SJSA1 (cell line): ENCODE data around the gene NDUFAF8. TPM values are rescaled to one million over a fixed set of nuclear protein-coding genes. Genes with fewer than 3 reads are reported as not detected.

Experiments used
- DNase-seq, 2 experiments: peaks; one replicate each; pipeline ENCODE4 v3.0.0-alpha.2; 2015 to 2020; ENCODE audit warnings: low spot score in 2 of 2, low read depth in 1 of 2
- H3K27ac ChIP-seq: fragments of 250-450 bp; sonication (Bioruptor Pico); 2 replicates; pipeline ENCODE4 v1.5.1; 2020; ENCODE audit warnings: mild to moderate bottlenecking, moderate library complexity
- H3K27me3 ChIP-seq: fragments of 250-450 bp; sonication (Bioruptor Pico); replicated peaks from 2 replicates; pipeline ENCODE4 v1.5.1; 2020; ENCODE audit warnings: mild to moderate bottlenecking, moderate library complexity
- H3K36me3 ChIP-seq: fragments of 250-450 bp; sonication (Bioruptor Pico); 2 replicates; pipeline ENCODE4 v1.5.1; 2020; ENCODE audit warnings: mild to moderate bottlenecking
- H3K4me1 ChIP-seq: fragments of 250-450 bp; sonication (Bioruptor Pico); replicated peaks from 2 replicates; pipeline ENCODE4 v1.6.1; 2021; ENCODE audit warnings: mild to moderate bottlenecking
- H3K4me3 ChIP-seq: fragments of 250-450 bp; sonication (Bioruptor Pico); 2 replicates; pipeline ENCODE4 v1.5.1; 2020; ENCODE audit warnings: mild to moderate bottlenecking
- H3K9me3 ChIP-seq: fragments of 250-450 bp; sonication (Bioruptor Pico); replicated peaks from 2 replicates; pipeline ENCODE4 v1.5.1; 2020; ENCODE audit warnings: mild to moderate bottlenecking
- total RNA-seq: library from RNA; depleted of rRNA; stranded (reverse); fragments of >200 nt; shearing (Covaris generic); gene quantifications from 2 replicates; pipeline ENCODE4 v1.2.3, GENCODE V29; 2014; rRNA removed

The NDUFAF8 gene, protein sequence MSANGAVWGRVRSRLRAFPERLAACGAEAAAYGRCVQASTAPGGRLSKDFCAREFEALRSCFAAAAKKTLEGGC
- total RNA-seq = 74.0 and 126 TPM in 2 replicates

DNA sequence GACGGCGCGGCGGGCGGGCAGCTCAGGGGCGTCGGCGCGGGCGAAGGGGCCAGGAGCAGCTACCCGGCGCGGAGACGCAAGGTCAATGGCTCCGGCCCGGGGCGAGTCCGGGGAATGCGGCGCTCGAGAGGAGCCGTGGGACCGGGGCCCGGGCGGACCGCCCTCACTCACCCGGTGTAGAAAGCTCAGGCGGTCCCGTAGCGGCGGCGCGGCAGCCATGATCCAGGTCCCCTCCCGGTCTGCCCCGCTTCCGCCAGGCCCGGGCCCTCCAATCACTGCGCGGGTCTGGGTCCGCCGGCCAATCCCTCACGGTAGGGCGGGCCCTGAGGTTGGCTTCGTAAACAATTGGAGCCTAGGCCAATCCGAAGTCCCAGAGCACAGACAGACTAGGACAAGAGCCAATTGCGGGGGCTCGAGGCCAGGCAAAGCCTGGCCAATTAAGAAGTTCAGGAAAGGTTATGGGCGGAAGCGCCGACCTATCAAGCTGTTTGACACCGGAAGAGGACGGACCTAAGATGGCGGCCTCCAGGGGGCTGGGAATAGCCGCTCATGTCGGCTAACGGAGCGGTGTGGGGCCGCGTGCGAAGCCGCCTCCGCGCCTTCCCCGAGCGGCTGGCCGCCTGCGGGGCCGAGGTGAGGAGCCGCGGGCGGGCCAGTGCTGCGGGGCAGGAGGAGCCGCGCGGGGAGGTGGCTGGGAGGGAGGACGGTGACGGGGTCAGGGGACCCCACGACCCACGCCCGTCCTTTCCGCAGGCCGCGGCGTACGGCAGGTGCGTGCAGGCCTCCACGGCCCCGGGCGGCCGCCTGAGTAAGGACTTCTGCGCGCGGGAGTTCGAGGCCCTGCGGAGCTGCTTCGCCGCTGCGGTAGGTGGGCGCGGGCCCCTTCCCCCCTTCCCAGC lies at the start of gene NDUFAF8, which contains the start of gene TEPSIN:
Gene NDUFAF8, plus strand, starts transcription at position 504 of the 899 bp plus-strand sequence. Its CDS starts 46 bp downstream, at position 550.
Gene TEPSIN, minus strand, starts transcription at position 241 of the 899 bp plus-strand sequence. Its CDS starts 22 bp downstream, at position 219.
- H3K4me3 ChIP-seq = peak within 1 kb of the TSS; percentile 95
- H3K27me3 ChIP-seq = no peaks in the 10 kb centered on the region
- peak; percentile 98 to 99 for DNase-seq
- peak within 1 kb of the TSS; percentile 61 for H3K27ac ChIP-seq
- H3K36me3 ChIP-seq = peaks cover 44% of the 10 kb centered on the region
- H3K4me1 ChIP-seq = peaks cover 16% of the 10 kb centered on the region
- H3K9me3 ChIP-seq = no peaks in the 10 kb centered on the region

DNA sequence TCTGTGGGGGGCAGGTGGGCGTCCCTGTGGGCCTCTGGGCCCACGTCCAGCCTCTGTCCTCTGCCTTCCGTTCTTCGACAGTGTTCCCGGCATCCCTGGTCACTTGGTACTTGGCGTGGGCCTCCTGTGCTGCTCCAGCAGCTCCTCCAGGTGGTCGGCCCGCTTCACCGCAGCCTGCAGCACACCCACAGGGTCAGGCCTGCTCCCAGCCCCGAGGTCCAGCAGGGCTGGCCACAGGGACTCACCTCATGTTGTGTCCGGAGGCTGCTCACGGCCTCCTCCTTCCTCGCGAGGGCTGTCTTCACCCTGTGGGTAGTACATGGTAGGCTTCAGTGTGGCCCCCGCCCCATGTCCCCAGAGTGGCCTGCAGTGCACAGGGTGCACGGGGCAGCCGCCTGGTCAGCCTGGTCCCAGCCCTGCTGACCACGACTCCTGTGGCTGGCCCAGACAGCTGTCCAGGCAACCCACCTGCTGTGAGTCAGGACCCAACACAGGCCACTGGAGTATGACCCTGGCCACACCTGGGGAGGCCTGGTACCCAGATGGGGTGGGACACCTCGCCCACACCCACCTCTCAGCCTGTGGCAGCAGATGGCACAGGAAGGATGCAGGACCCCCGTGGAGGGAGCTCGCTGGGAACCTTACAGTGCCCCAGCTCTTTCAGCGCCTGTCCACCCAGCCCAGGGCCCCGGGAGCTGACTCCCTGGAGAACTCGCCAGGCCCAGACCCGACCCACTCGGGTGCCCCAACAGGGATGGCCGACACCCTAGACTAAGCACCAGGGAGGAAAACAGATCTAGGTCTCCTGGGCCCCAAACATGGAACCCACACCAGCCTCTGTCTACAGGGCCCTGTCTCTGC lies 49.2 kb upstream of the NDUFAF8 start:
- no peak overlapping the region for H3K4me3 ChIP-seq
- no peaks in the 10 kb centered on the region; the same call in 1 of the 2 replicates for H3K4me1 ChIP-seq
- H3K9me3 ChIP-seq = no peaks in the 10 kb centered on the region
- no peak for DNase-seq
- no peak overlapping the region for H3K27ac ChIP-seq
- H3K36me3 ChIP-seq = peaks cover 47% of the 10 kb centered on the region
- peaks cover 7% of the 10 kb centered on the region for H3K27me3 ChIP-seq

GRCh38 chr17:81190591-81190990 lies 48.5 kb upstream of the NDUFAF8 start:
- H3K9me3 ChIP-seq = no peaks in the 10 kb centered on the region
- no peaks in the 10 kb centered on the region for H3K27me3 ChIP-seq
- peaks cover 54% of the 10 kb centered on the region for H3K36me3 ChIP-seq
- no peaks in the 10 kb centered on the region; the same call in 1 of the 2 replicates for H3K4me1 ChIP-seq
- no peak overlapping the region for H3K27ac ChIP-seq
- H3K4me3 ChIP-seq = no peak overlapping the region
- no peak for DNase-seq

GRCh38 chr17:81191116-81191515 lies 48.0 kb upstream of the NDUFAF8 start:
- Histone ChIP-seq H3K4me3 (no peak overlapping the region), H3K9me3 (no peaks in the 10 kb centered on the region), H3K27me3 (no peaks in the 10 kb centered on the region), H3K36me3 (peaks cover 59% of the 10 kb centered on the region), H3K27ac (no peak overlapping the region), H3K4me1 (no peaks in the 10 kb centered on the region; the same call in 1 of the 2 replicates)
- no peak for DNase-seq

- H3K4me3 ChIP-seq = no peak overlapping the region
These were observed 47.5 kb upstream of the NDUFAF8 start for GRCh38 chr17:81191646-81192045.

GRCh38 chr17:81192386-81193050 lies 46.6 kb upstream of the NDUFAF8 start:
- Histone ChIP-seq H3K27ac (no peak overlapping the region), H3K36me3 (peaks cover 70% of the 10 kb centered on the region), H3K27me3 (no peaks in the 10 kb centered on the region), H3K9me3 (no peaks in the 10 kb centered on the region), H3K4me1 (no peaks in the 10 kb centered on the region; the same call in 1 of the 2 replicates), H3K4me3 (no peak overlapping the region)
- DNase-seq = no peak

More at GRCh38 chr17:81191646-81192045, 47.5 kb upstream of the NDUFAF8 start:
- Histone ChIP-seq H3K27ac (no peak overlapping the region), H3K9me3 (no peaks in the 10 kb centered on the region), H3K27me3 (no peaks in the 10 kb centered on the region), H3K4me1 (no peaks in the 10 kb centered on the region; the same call in 1 of the 2 replicates), H3K36me3 (peaks cover 64% of the 10 kb centered on the region)
- DNase-seq = no peak

DNA sequence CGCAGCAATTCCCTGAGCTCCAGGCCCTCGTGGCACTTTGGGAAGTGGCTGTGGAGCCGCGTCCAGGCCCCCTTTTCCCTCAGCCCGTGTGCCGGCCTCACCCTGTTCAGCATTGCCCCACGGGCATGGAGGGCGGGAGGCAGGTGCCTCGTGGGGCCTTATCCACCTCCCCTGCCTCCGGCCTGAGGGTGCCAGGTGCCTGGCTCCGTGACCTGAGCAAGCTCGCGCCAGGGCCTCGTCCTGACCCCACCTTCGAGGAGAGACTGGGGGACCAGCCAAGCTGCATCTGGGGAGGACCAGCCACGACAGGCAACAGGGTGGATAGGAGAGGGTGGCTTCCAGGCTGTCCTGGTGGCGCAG lies 46.1 kb upstream of the NDUFAF8 start:
- no peaks in the 10 kb centered on the region; the same call in 1 of the 2 replicates for H3K4me1 ChIP-seq
- no peak overlapping the region for H3K27ac ChIP-seq
- no peaks in the 10 kb centered on the region for H3K9me3 ChIP-seq
- peaks cover 75% of the 10 kb centered on the region for H3K36me3 ChIP-seq
- no peak overlapping the region for H3K4me3 ChIP-seq
- no peaks in the 10 kb centered on the region for H3K27me3 ChIP-seq
- no peak for DNase-seq

GRCh38 chr17:81193470-81194224 lies 45.5 kb upstream of the NDUFAF8 start:
- Histone ChIP-seq H3K4me1 (no peaks in the 10 kb centered on the region; the same call in 1 of the 2 replicates), H3K9me3 (no peaks in the 10 kb centered on the region), H3K4me3 (no peak overlapping the region), H3K27me3 (no peaks in the 10 kb centered on the region), H3K27ac (no peak overlapping the region), H3K36me3 (peaks cover 73% of the 10 kb centered on the region)
- DNase-seq = no peak

DNA sequence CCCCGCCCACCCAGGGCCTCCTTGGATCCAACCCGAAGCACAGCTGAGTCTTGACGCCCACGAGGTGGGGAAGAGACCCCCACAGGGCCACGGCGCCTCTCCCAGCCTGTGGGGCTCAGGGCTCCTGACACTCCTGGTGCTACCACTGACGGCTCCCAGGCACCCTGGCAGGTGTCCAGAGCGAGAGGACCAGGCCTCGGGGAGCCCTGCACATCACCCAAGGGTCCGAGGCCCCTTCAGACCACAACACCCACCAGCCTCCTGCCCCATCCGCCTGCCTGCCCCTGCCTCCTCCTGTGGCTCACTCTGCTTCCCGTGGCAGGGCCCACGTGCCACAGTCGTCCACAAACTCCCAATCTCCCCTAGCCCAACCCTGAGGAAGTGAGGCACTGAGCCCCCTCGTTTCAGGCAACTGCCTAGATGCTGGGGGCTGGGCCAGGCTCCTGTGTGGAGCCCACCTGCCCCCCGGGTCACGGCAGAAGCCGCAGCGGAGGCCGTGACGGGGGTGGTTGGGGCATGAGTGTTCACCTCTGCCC lies 44.8 kb upstream of the NDUFAF8 start:
- Histone ChIP-seq H3K27ac (no peak overlapping the region), H3K27me3 (no peaks in the 10 kb centered on the region), H3K36me3 (peaks cover 73% of the 10 kb centered on the region), H3K4me3 (no peak overlapping the region), H3K4me1 (no peaks in the 10 kb centered on the region; the same call in 1 of the 2 replicates), H3K9me3 (no peaks in the 10 kb centered on the region)
- no peak for DNase-seq

GRCh38 chr17:81194941-81195901 lies 43.9 kb upstream of the NDUFAF8 start:
- no peak overlapping the region for H3K4me3 ChIP-seq
- H3K4me1 ChIP-seq = no peaks in the 10 kb centered on the region; the same call in 1 of the 2 replicates
- DNase-seq = no peak
- H3K27ac ChIP-seq = no peak overlapping the region
- H3K27me3 ChIP-seq = no peaks in the 10 kb centered on the region
- peaks cover 74% of the 10 kb centered on the region for H3K36me3 ChIP-seq
- no peaks in the 10 kb centered on the region for H3K9me3 ChIP-seq

DNA sequence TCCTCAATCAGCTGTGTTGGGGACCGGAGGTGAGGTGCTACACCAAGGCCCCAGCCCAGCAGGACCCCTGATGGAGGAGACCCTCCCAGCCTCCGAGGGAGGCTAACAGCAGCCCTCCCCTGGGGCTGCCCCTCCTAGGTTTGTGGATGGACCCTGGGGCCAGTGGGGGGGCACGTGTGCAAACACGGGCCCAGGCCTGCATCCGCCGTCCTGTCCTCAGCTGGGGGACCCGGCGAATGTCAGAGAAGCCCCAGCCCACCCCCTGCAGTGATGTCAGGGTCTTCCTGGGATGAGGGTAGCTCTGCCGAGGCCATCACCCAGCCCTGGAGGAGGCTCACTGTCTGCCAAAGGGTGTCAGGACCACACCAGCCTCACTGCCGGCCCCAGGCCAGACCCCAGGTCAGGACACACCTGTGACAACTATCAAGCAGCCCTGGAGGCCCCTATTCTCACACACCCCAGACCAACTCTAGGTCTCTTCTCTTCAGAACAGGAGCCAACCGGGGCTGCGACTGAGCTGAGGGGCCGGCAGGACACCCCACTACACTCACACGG lies 43.1 kb upstream of the NDUFAF8 start:
- Histone ChIP-seq H3K27me3 (no peaks in the 10 kb centered on the region), H3K36me3 (peaks cover 73% of the 10 kb centered on the region), H3K9me3 (no peaks in the 10 kb centered on the region), H3K4me3 (no peak overlapping the region), H3K4me1 (peaks cover 4% of the 10 kb centered on the region), H3K27ac (no peak overlapping the region)
- DNase-seq = no peak
